ENCODE data around the gene PLXNB3.
"Not testable (repeated sequence)": the region's sequence is repeated elsewhere in the genome, so short reads cannot be mapped to it uniquely, and the experiment has no call there.

Gene PLXNB3

GRCh38 chrX:153739754-153740486, 24.1 kb upstream of the PLXNB3 start:
- H3K27ac ChIP-seq = no peak overlapping the region

GRCh38 chrX:153740631-153741222, 23.3 kb upstream of the PLXNB3 start:
- TF ChIP-seq ZFX (IDR thresholded peaks at IDR 0.05; ENCODE audit: borderline replicate concordance) (no peak), CTCF (IDR thresholded peaks at IDR 0.05) (no peak)
- H3K27ac ChIP-seq = no peak overlapping the region

More at GRCh38 chrX:153739754-153740486, 24.1 kb upstream of the PLXNB3 start:
- TF ChIP-seq ZFX (IDR thresholded peaks at IDR 0.05; ENCODE audit: borderline replicate concordance) = no peak
- TF ChIP-seq CTCF (IDR thresholded peaks at IDR 0.05) = no peak

GRCh38 chrX:153741446-153741845, 22.6 kb upstream of the PLXNB3 start:
- no peak for TF ChIP-seq ZFX (IDR thresholded peaks at IDR 0.05; ENCODE audit: borderline replicate concordance)
- no peak for TF ChIP-seq CTCF (IDR thresholded peaks at IDR 0.05)
- no peak overlapping the region for H3K27ac ChIP-seq

GRCh38 chrX:153742111-153742510, 21.9 kb upstream of the PLXNB3 start:
- H3K27ac ChIP-seq = not testable (repeated sequence)

- H3K27ac ChIP-seq = not testable (repeated sequence)
Measured at GRCh38 chrX:153742796-153743467, 21.1 kb upstream of the PLXNB3 start.

- TF ChIP-seq CTCF (IDR thresholded peaks at IDR 0.05) = peak; percentile 37
- peak overlapping the region; percentile 55 for H3K27ac ChIP-seq
Measured at GRCh38 chrX:153743468-153744209, 20.4 kb upstream of the PLXNB3 start.

- TF ChIP-seq CTCF (IDR thresholded peaks at IDR 0.05) (no peak), ZFX (IDR thresholded peaks at IDR 0.05; ENCODE audit: borderline replicate concordance) (no peak)
- H3K27ac ChIP-seq = peak overlapping the region; percentile 55
Measured at GRCh38 chrX:153744210-153745066, 19.6 kb upstream of the PLXNB3 start.

GRCh38 chrX:153745067-153745433, 19.0 kb upstream of the PLXNB3 start:
- H3K27ac ChIP-seq = not testable (repeated sequence)

Measured in 22Rv1 (cell line).